IMR-90 (cell line): Measurements from ENCODE around the gene ERBB4. TPM values are rescaled to one million over a fixed set of nuclear protein-coding genes. Genes with fewer than 3 reads are reported as not detected.

Source experiments
- ATAC-seq: fragments of 200-7000 bp; cut with Tn5 transposase; 2 replicates; pipeline ENCODE4 v1.9.1; 2020; ENCODE audit warnings: low read depth, mild to moderate bottlenecking, moderate library complexity
- BruUV-seq: library from RNA; stranded (reverse); fragments of 400-500 nt; replicated peaks from 2 replicates; lab custom pipeline; 2021; lab: Mats Ljungman, UMichigan
- CTCF ChIA-PET: fragments of 300-600 bp; formaldehyde crosslinking; extraction: SDS; loops from one replicate; lab custom pipeline; 2021; ENCODE audit warnings: antibody characterized with exemption; lab: Yijun Ruan, JAX
- POLR2A ChIA-PET: fragments of 300-600 bp; sonication (Branson Sonifier 250); formaldehyde crosslinking; loops from one replicate; lab custom pipeline; 2022; ENCODE audit warnings: antibody characterized with exemption; ENCODE audit not compliant: unreplicated experiment; lab: Charles Lee
- DNase-seq: peaks from one replicate; pipeline ENCODE4 v3.0.0; 2013
- H2AFZ ChIP-seq: replicated peaks from 2 replicates; pipeline ENCODE3; 2013; ENCODE audit warnings: low read length, mild to moderate bottlenecking; ENCODE audit not compliant: poor library complexity
- H2AK5ac ChIP-seq: 2 replicates; pipeline ENCODE4 v1.6.1; 2013; ENCODE audit warnings: low read depth, low read length, inconsistent platforms
- H2AK9ac ChIP-seq: replicated peaks from 2 replicates; pipeline ENCODE3; 2013; ENCODE audit warnings: mild to moderate bottlenecking, low read depth, low read length, moderate library complexity; ENCODE audit not compliant: poor library complexity
- H2BK120ac ChIP-seq: 2 replicates; pipeline ENCODE4 v1.6.1; 2013; ENCODE audit warnings: low read depth, low read length, inconsistent platforms
- H2BK15ac ChIP-seq: 3 replicates; pipeline ENCODE4 v1.6.1; 2013; ENCODE audit warnings: low read depth, low read length, inconsistent platforms
- H2BK20ac ChIP-seq: 2 replicates; pipeline ENCODE4 v1.6.1; 2013; ENCODE audit warnings: low read depth, mild to moderate bottlenecking, inconsistent platforms, low read length, moderate library complexity
- H2BK5ac ChIP-seq: 2 replicates; pipeline ENCODE4 v1.6.1; 2013; ENCODE audit warnings: mild to moderate bottlenecking, low read depth, low read length, inconsistent platforms; ENCODE audit not compliant: poor library complexity, severe bottlenecking
- H3K14ac ChIP-seq: replicated peaks from 2 replicates; pipeline ENCODE4 v1.6.1; 2013; ENCODE audit warnings: low read depth, low read length, inconsistent platforms
- H3K18ac ChIP-seq: 2 replicates; pipeline ENCODE4 v1.6.1; 2013; ENCODE audit warnings: low read depth, low read length, control low read depth
- H3K23ac ChIP-seq: 2 replicates; pipeline ENCODE4 v1.6.1; 2013; ENCODE audit warnings: low read depth, low read length, inconsistent platforms
- H3K27ac ChIP-seq: 2 replicates; pipeline ENCODE4 v1.5.1; 2013; ENCODE audit warnings: mild to moderate bottlenecking, control low read depth, low read length; ENCODE audit not compliant: insufficient read depth
- H3K27me3 ChIP-seq: 2 replicates; pipeline ENCODE4 v1.6.1; 2013; ENCODE audit warnings: low read length; ENCODE audit not compliant: control insufficient read depth, insufficient read depth
- H3K36me3 ChIP-seq: 2 replicates; pipeline ENCODE4 v1.6.1; 2013; ENCODE audit warnings: low read length, mixed read lengths; ENCODE audit not compliant: control insufficient read depth, insufficient read depth
- H3K4ac ChIP-seq: 2 replicates; pipeline ENCODE4 v1.6.1; 2013; ENCODE audit warnings: low read depth, low read length, inconsistent platforms
- H3K4me1 ChIP-seq: 2 replicates; pipeline ENCODE4 v1.6.1; 2013; ENCODE audit warnings: low read length, mixed read lengths; ENCODE audit not compliant: control insufficient read depth, insufficient read depth
- H3K4me2 ChIP-seq: 2 replicates; pipeline ENCODE4 v1.6.1; 2013; ENCODE audit warnings: low read depth, mild to moderate bottlenecking, control low read depth, low read length, moderate library complexity
- H3K4me3 ChIP-seq: 2 replicates; pipeline ENCODE4 v1.5.1; 2013; ENCODE audit warnings: low read depth, mild to moderate bottlenecking, control low read depth, low read length, moderate library complexity; ENCODE audit not compliant: insufficient read depth
- H3K56ac ChIP-seq: 2 replicates; pipeline ENCODE4 v1.6.1; 2013; ENCODE audit warnings: low read length, inconsistent platforms; ENCODE audit not compliant: insufficient read depth; ENCODE audit errors: extremely low read depth
- H3K79me1 ChIP-seq, 2 experiments: 2 replicates each; pipeline ENCODE4 v1.6.1; 2013; ENCODE audit warnings: low read length in 2 of 2, inconsistent platforms in 1 of 2, low read depth in 1 of 2
- H3K9ac ChIP-seq: 2 replicates; pipeline ENCODE4 v1.6.1; 2013; ENCODE audit warnings: low read depth, low read length, control low read depth
- H3K9me1 ChIP-seq: 2 replicates; pipeline ENCODE4 v1.6.1; 2013; ENCODE audit warnings: low read length, inconsistent platforms; ENCODE audit not compliant: insufficient read depth
- H3K9me3 ChIP-seq: 2 replicates; pipeline ENCODE4 v1.6.1; 2013; ENCODE audit warnings: low read length; ENCODE audit not compliant: control insufficient read depth, insufficient read depth
- H4K20me1 ChIP-seq: 2 replicates; pipeline ENCODE4 v1.6.1; 2013; ENCODE audit warnings: low read length, inconsistent platforms; ENCODE audit not compliant: insufficient read depth
- H4K5ac ChIP-seq: 2 replicates; pipeline ENCODE4 v1.6.1; 2013; ENCODE audit warnings: mild to moderate bottlenecking, low read depth, low read length, control low read depth
- H4K8ac ChIP-seq, 2 experiments: 2 replicates each; pipeline ENCODE4 v1.6.1; 2013; ENCODE audit warnings: low read depth in 2 of 2, low read length in 2 of 2, control low read depth in 1 of 2, inconsistent platforms in 1 of 2
- H4K91ac ChIP-seq: 2 replicates; pipeline ENCODE4 v1.6.1; 2013; ENCODE audit warnings: low read depth, low read length, inconsistent platforms; ENCODE audit not compliant: insufficient read depth
- CEBPB ChIP-seq: IDR thresholded peaks from 2 replicates; pipeline ENCODE4 v1.6.1; 2012; ENCODE audit warnings: low read depth, low read length, improper control_type of control experiment
- MAZ ChIP-seq: IDR thresholded peaks from 2 replicates; pipeline ENCODE4 v1.6.1; 2012; ENCODE audit warnings: low read depth, mild to moderate bottlenecking, low read length, improper control_type of control experiment, moderate library complexity, borderline replicate concordance
- NFE2L2 ChIP-seq: fragments of 150-350 bp; IDR thresholded peaks from 2 replicates; pipeline ENCODE4 v1.6.1; 2016; ENCODE audit warnings: low read depth, mild to moderate bottlenecking, low read length
- RCOR1 ChIP-seq: IDR thresholded peaks from 2 replicates; pipeline ENCODE4 v1.6.1; 2012; ENCODE audit warnings: mild to moderate bottlenecking, low read length, improper control_type of control experiment; ENCODE audit not compliant: insufficient replicate concordance
- WGBS, 2 experiments: methylation state at CpG; one replicate each; pipeline versions ENCODE4 v1.1.5 to v1.1.7; 2013; ENCODE audit warnings: missing lambda C conversion rate in 2 of 2; ENCODE audit not compliant: insufficient read length in 1 of 2; ENCODE audit errors: extremely low coverage in 2 of 2; 5-methylcytosine and 5-hydroxymethylcytosine counted together
- dilution Hi-C: fragments of 300-500 bp; cut with HindIII; formaldehyde crosslinking; loops from one replicate; pipeline ENCODE4 v1.14.3; 2018; ENCODE audit warnings: low sequenced_read_pairs; ENCODE audit not compliant: unreplicated experiment
- in situ Hi-C: fragments of 300-500 bp; cut with MboI; formaldehyde crosslinking; loops from 3 replicates; pipeline ENCODE4 v1.14.3; 2019; ENCODE audit warnings: low sequenced_read_pairs, inconsistent platforms, mixed read lengths
- intact Hi-C: fragments of 100-400 bp; cut with micrococcal nuclease; formaldehyde crosslinking; loops from 2 replicates; pipeline ENCODE4 v1.10.0; 2022
- polyA plus RNA-seq, 3 experiments: library from polyadenylated mRNA; depleted of rRNA; stranded (reverse); fragments of >200 nt; gene quantifications; 2 replicates each; pipeline ENCODE4 v1.2.3, GENCODE V29; 2012; ENCODE audit warnings: low replicate concordance in 1 of 3
- total RNA-seq: library from RNA; depleted of rRNA; stranded (reverse); fragments of >200 nt; gene quantifications from 2 replicates; pipeline ENCODE4 v1.2.3, GENCODE V29; 2012

Gene ERBB4
- total and polyA plus RNA-seq, 2 of the 4 experiments (the other 2 are of a cell fraction), result not detected

- Histone ChIP-seq H4K20me1 (no peaks in the 10 kb centered on the region), H2BK5ac (no peak overlapping the region), H3K79me1 (no peaks in the 10 kb centered on the region), H3K14ac (no peak overlapping the region), H2AFZ (no peak overlapping the region), H3K56ac (no peak overlapping the region), H4K5ac (no peak overlapping the region), H3K36me3 (no peaks in the 10 kb centered on the region), H4K8ac (no peak overlapping the region), H3K4me1 (no peaks in the 10 kb centered on the region), H2AK5ac (no peak overlapping the region), H2BK15ac (no peak overlapping the region), H3K9ac (no peak overlapping the region), H2BK120ac (no peak overlapping the region), H3K4me3 (no peak overlapping the region), H3K27ac (no peak overlapping the region), H3K18ac (no peak overlapping the region), H2AK9ac (no peak overlapping the region), H3K9me3 (no peaks in the 10 kb centered on the region), H3K23ac (no peak overlapping the region), H2BK20ac (no peak overlapping the region), H3K4me2 (no peak overlapping the region), H4K91ac (no peak overlapping the region), H3K4ac (no peak overlapping the region), H3K27me3 (no peaks in the 10 kb centered on the region), H3K9me1 (no peaks in the 10 kb centered on the region)
- no peak for TF ChIP-seq CEBPB
- TF ChIP-seq RCOR1, result no peak
- TF ChIP-seq NFE2L2, result no peak
- TF ChIP-seq MAZ, result no peak
- in situ Hi-C loops (no loop called here), dilution Hi-C loops (no loop called here), intact Hi-C loops (no loop called here)
- ChIA-PET CTCF (no interaction called here), POLR2A (no interaction called here)
- no peak for ATAC-seq
- no CpG with 5 or more reads among the region's 2 CpGs for WGBS, 2 experiments
- DNase-seq, result no peak
- BruUV-seq, result no TSS peak
Measured at GRCh38 chr2:212337036-212337435, 201.6 kb downstream of the ERBB4 start.
